Measurements from ENCODE around the gene EGFL7. TPM values are rescaled to one million over a fixed set of nuclear protein-coding genes. Genes with fewer than 3 reads are reported as not detected.

The EGFL7 gene
- total and polyA plus RNA-seq, 2 of the 8 experiments (the other 6 are each of a cell fraction or from before 2014, with no cell fraction given), result 37.8 to 53.4 TPM

DNA sequence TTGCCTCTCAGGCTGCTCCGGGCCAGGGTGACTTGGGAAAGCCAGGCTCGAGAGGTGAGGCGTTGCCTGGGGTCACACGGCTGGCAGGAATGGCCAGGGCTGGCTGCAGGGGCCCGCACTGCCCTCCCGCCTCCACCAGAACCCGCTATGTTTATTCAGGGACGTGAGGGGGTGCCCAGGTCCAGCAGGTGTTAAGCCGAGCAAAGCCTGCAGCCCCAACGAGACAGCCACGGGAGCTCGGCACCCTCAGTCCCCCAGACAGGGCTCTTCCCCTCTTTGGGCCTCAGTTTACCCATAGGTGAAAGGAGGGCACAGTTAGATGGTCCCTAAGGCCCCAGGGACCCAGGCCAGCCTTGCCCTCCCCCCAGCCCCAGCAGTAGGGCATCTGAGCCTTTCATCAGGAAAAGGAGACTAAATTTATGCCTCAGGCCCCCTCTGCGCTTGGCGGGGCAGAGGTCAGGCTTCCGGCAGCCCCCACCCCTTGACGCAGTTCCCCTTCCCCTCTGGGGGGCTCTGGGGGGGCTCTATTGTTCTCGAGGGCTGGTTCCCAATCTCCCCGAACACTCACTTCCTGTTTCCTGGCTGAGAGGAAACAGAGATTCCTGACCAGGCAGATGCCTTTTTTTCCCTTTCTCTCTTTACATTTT is 7.1 kb upstream of the EGFL7 start:
- Histone ChIP-seq H3K23ac (ENCODE audit: insufficient read length) (no peak overlapping the region), H3K4ac (replicated peaks; ENCODE audit: insufficient read length, low read depth, low read length) (peak overlapping the region; percentile 85), H2AK5ac (ENCODE audit: low read depth, low read length) (peak overlapping the region; percentile 66; the same call in 1 of the 2 replicates), H3K9me3 (ENCODE audit: insufficient read depth in 2 of 2, low read depth in 1 of 2, low read length in 1 of 2) (no peaks in the 10 kb centered on the region), H2BK120ac (replicated peaks; ENCODE audit: low read depth, low read length) (no peak overlapping the region), H3K4me1 (replicated peaks in 1 of 4; ENCODE audit: control insufficient read depth in 3 of 4, insufficient read depth in 4 of 4, low read length in 3 of 4) (no peaks in the 10 kb centered on the region), H3K4me3 (ENCODE audit: extremely low read depth in 1 of 4, insufficient read depth in 2 of 4, low read depth in 3 of 4, low read length in 4 of 4) (no peak overlapping the region), H4K20me1 (replicated peaks in 1 of 2; ENCODE audit: control insufficient read depth in 1 of 2, insufficient read depth in 2 of 2, low read length in 2 of 2) (peaks cover 0 to 1% of the 10 kb centered on the region in 2 experiments), H2BK15ac (ENCODE audit: low read length) (0 out of 2 replicates have a peak overlapping the region, but pooled peaks have one; percentile 65), H2BK12ac (ENCODE audit: low read depth, low read length) (peak overlapping the region; percentile 55; the same call in 1 of the 2 replicates), H3K56ac (replicated peaks; ENCODE audit: insufficient read length, low read depth, low read length) (no peak overlapping the region), H2BK5ac (ENCODE audit: low read depth, low read length) (no peak overlapping the region), H3K18ac (ENCODE audit: extremely low read depth, low read length) (no peak overlapping the region), H3K4me2 (ENCODE audit: insufficient read depth in 1 of 2, low read depth in 2 of 2, low read length in 2 of 2) (no peak overlapping the region), H2AFZ (ENCODE audit: low read length) (no peak overlapping the region), H2BK20ac (ENCODE audit: low read length) (no peak overlapping the region; the same call in 1 of the 2 replicates), H4K8ac (ENCODE audit: extremely low read depth, insufficient read depth, low read length) (no peak overlapping the region), H3K79me2 (ENCODE audit: control insufficient read depth in 1 of 2, insufficient read depth in 2 of 2, low read length in 2 of 2) (no peaks in the 10 kb centered on the region), H3K9ac (replicated peaks in 1 of 4; ENCODE audit: extremely low read depth in 1 of 4, low read depth in 3 of 4, low read length in 3 of 4) (no peak overlapping the region), H3K14ac (ENCODE audit: insufficient read length) (no peak overlapping the region), H4K91ac (replicated peaks; ENCODE audit: insufficient read length, low read length) (peak overlapping the region; percentile 65), H3K23me2 (ENCODE audit: low read depth, low read length) (no peaks in the 10 kb centered on the region), H3K27me3 (replicated peaks in 1 of 4; ENCODE audit: control insufficient read depth in 3 of 4, extremely low read depth in 1 of 4, insufficient read depth in 3 of 4, low read length in 3 of 4) (no peaks in the 10 kb centered on the region; a peak in 1 of 7 replicates), H4K5ac (ENCODE audit: insufficient read length, low read depth, low read length) (no peak overlapping the region), H3K36me3 (ENCODE audit: control insufficient read depth in 2 of 4, insufficient read depth in 4 of 4, low read length in 3 of 4) (no peaks in the 10 kb centered on the region), H3K27ac (ENCODE audit: low read depth, low read length) (no peak overlapping the region), H3K79me1 (ENCODE audit: low read depth, low read length) (no peaks in the 10 kb centered on the region)
- FAIRE-seq (no peak), DNase-seq (ENCODE audit: low read depth in 1 of 2, low spot score in 2 of 2) (no peak)
- 81% methylated on average over 14 of the region's 18 CpGs; no CpG with 5 or more reads in 1 of the 2 experiments for WGBS, 2 experiments (ENCODE audit: extremely low coverage in 1 of 2, insufficient coverage in 1 of 2, insufficient read length in 1 of 2, insufficient replicate concordance in 2 of 2, low coverage in 1 of 2, low lambda C conversion rate in 2 of 2, missing lambda C conversion rate in 1 of 2)
- POLR2A ChIA-PET (ENCODE audit: partially characterized antibody), result interaction anchor here (0.7 to 1.5 kb wide), 2 partner anchors 9 to 256 kb away, joined by 3 to 4 read pairs; no protein-coding TSS in a partner anchor
- CTCF ChIA-PET (ENCODE audit: partially characterized antibody), result interaction anchor here (1.0 to 3.4 kb wide), 6 partner anchors 12 to 135 kb away, joined by 4 to 16 read pairs (median 6); no protein-coding TSS in a partner anchor
- TF ChIP-seq RNF2 (IDR thresholded peaks at IDR 0.05; ENCODE audit: borderline replicate concordance, low read depth, low read length, missing control alignments, poor library complexity, severe bottlenecking) (no peak), BCL11A (IDR thresholded peaks at IDR 0.05; ENCODE audit: low read depth in 2 of 2, low read length in 2 of 2) (no peak), SIN3A (conservative IDR thresholded peaks at IDR 0.05 in 1 of 2, IDR thresholded peaks at IDR 0.05 in 1 of 2; ENCODE audit: low read depth in 1 of 2, low read length in 2 of 2) (no peak), NRF1 (IDR thresholded peaks at IDR 0.05; ENCODE audit: low read depth, low read length) (no peak), JUN (IDR thresholded peaks at IDR 0.05; ENCODE audit: low read depth, low read length) (no peak), POLR2AphosphoS5 (IDR thresholded peaks at IDR 0.05; ENCODE audit: low read depth, low read length) (no peak), RBBP5 (IDR thresholded peaks at IDR 0.05; ENCODE audit: borderline replicate concordance, low read depth, low read length) (no peak), EGR1 (IDR thresholded peaks at IDR 0.05; ENCODE audit: borderline replicate concordance, low read depth, low read length) (no peak), RFX5 (IDR thresholded peaks at IDR 0.05; ENCODE audit: borderline replicate concordance, low read depth, low read length) (no peak), CBX5 (IDR thresholded peaks at IDR 0.05; ENCODE audit: low read depth, low read length) (no peak)
- TF ChIP-seq, protein P1, sequence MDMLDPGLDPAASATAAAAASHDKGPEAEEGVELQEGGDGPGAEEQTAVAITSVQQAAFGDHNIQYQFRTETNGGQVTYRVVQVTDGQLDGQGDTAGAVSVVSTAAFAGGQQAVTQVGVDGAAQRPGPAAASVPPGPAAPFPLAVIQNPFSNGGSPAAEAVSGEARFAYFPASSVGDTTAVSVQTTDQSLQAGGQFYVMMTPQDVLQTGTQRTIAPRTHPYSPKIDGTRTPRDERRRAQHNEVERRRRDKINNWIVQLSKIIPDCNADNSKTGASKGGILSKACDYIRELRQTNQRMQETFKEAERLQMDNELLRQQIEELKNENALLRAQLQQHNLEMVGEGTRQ (IDR thresholded peaks at IDR 0.05; ENCODE audit: low read length), result no peak
